CD4-positive, alpha-beta memory T cell (primary cell): ENCODE data around the gene ZBTB11. TPM values are rescaled to one million over a fixed set of nuclear protein-coding genes. Genes with fewer than 3 reads are reported as not detected.
"Not testable (repeated sequence)": the region's sequence is repeated elsewhere in the genome, so short reads cannot be mapped to it uniquely, and the experiment has no call there.

ENCODE experiments used
- CTCF ChIA-PET: fragments of 350-600 bp; sonication (Branson Sonifier 250); formaldehyde crosslinking; loops from one replicate; lab custom pipeline; 2021; ENCODE audit warnings: inconsistent platforms; ENCODE audit not compliant: partially characterized antibody; lab: Charles Lee
- POLR2A ChIA-PET: fragments of 350-600 bp; sonication (Branson Sonifier 250); formaldehyde crosslinking; loops from one replicate; lab custom pipeline; 2021; ENCODE audit not compliant: partially characterized antibody; lab: Charles Lee
- DNase-seq, 5 donors: peaks; one replicate each; pipeline versions ENCODE4 v3.0.0 to v3.0.0-alpha.2; 2020 to 2022; ENCODE audit warnings: mixed read lengths in 1 of 5
- H3K27ac ChIP-seq: one replicate; pipeline ENCODE4 v1.7.0; 2013; ENCODE audit warnings: low read depth, low read length
- H3K27me3 ChIP-seq: 2 replicates; pipeline ENCODE4 v1.7.0; 2013; ENCODE audit warnings: mild to moderate bottlenecking, low read length, moderate library complexity; ENCODE audit not compliant: insufficient read depth
- H3K36me3 ChIP-seq: 2 replicates; pipeline ENCODE4 v1.7.0; 2013; ENCODE audit warnings: mild to moderate bottlenecking, low read length, moderate library complexity; ENCODE audit not compliant: insufficient read depth
- H3K4me1 ChIP-seq: 2 replicates; pipeline ENCODE4 v1.7.0; 2013; ENCODE audit warnings: mild to moderate bottlenecking, low read length, moderate library complexity; ENCODE audit not compliant: insufficient read depth
- H3K4me3 ChIP-seq, 2 donors: one replicate each; pipeline ENCODE4 v1.7.0; 2013; ENCODE audit warnings: low read length in 2 of 2, mild to moderate bottlenecking in 1 of 2
- H3K9me3 ChIP-seq, 2 donors: one replicate each; pipeline ENCODE4 v1.7.0; 2013; ENCODE audit warnings: low read length in 2 of 2, control low read depth in 1 of 2; ENCODE audit not compliant: control insufficient read depth in 1 of 2
- H3K27ac Mint-ChIP-seq, 7 donors: one replicate each; pipeline ENCODE4 v1.8.0; 2020 to 2021; ENCODE audit warnings: mixed read lengths in 7 of 7, mild to moderate bottlenecking in 6 of 7, inconsistent platforms in 3 of 7, moderate library complexity in 3 of 7
- H3K27me3 Mint-ChIP-seq, 2 donors: one replicate each; pipeline ENCODE4 v1.8.0; 2020 to 2021; ENCODE audit warnings: mixed read lengths in 2 of 2
- H3K36me3 Mint-ChIP-seq, 2 donors: one replicate each; pipeline ENCODE4 v1.8.0; 2020 to 2021; ENCODE audit warnings: mixed read lengths in 2 of 2, inconsistent platforms in 1 of 2, mild to moderate bottlenecking in 1 of 2
- H3K4me1 Mint-ChIP-seq, 4 donors: one replicate each; pipeline ENCODE4 v1.8.0; 2020 to 2021; ENCODE audit warnings: mixed read lengths in 4 of 4, mild to moderate bottlenecking in 1 of 4
- H3K4me3 Mint-ChIP-seq, 8 donors: one replicate each; pipeline ENCODE4 v1.8.0; 2020 to 2021; ENCODE audit warnings: mixed read lengths in 8 of 8, mild to moderate bottlenecking in 7 of 8, moderate library complexity in 6 of 8, inconsistent platforms in 3 of 8
- H3K9me3 Mint-ChIP-seq, 8 donors: one replicate each; pipeline ENCODE4 v1.8.0; 2020 to 2021; ENCODE audit warnings: mixed read lengths in 8 of 8, mild to moderate bottlenecking in 5 of 8, inconsistent platforms in 3 of 8, moderate library complexity in 1 of 8
- intact Hi-C: fragments of 100-400 bp; cut with micrococcal nuclease; formaldehyde crosslinking; loops from one replicate; pipeline ENCODE4 v1.15.1; 2023
- polyA plus RNA-seq, 2 donors: library from polyadenylated mRNA; unstranded; fragments of 300-500 nt; fragmentation: Illumina TruSeq; gene quantifications; one replicate each; pipeline ENCODE4 v1.2.3, GENCODE V29; 2021
- total RNA-seq, 2 experiments: library from RNA; stranded (reverse); gene quantifications; one replicate each; pipeline ENCODE4 v1.2.3, GENCODE V29; 2021

Gene ZBTB11
- total and polyA plus RNA-seq, 4 experiments from 2014 or later: 8.9 to 50.8 (median 31.3) TPM

GRCh38 chr3:101689286-101689685 is 12.4 kb upstream of the ZBTB11 start:
- intact Hi-C loops: no loop called here
- no peaks in the 10 kb centered on the region for H3K27me3 ChIP-seq
- Mint-ChIP-seq H3K4me3 (peak overlapping the region in 3 of 8 donors; percentile 1 to 59 (median 57)), H3K9me3 (no peaks in the 10 kb centered on the region), H3K27ac (peak overlapping the region in 3 of 7 donors; percentile 14 to 57 (median 46)), H3K27me3 (no peaks in the 10 kb centered on the region), H3K36me3 (peaks cover 14 to 24% of the 10 kb centered on the region in 2 donors), H3K4me1 (peaks cover 20 to 41% (median 31%) of the 10 kb centered on the region in 4 donors)
- CTCF ChIA-PET: no interaction called here
- DNase-seq: no peak
- H3K9me3 ChIP-seq: no peaks in the 10 kb centered on the region
- peaks cover 12% of the 10 kb centered on the region for H3K36me3 ChIP-seq
- H3K4me3 ChIP-seq: no peak overlapping the region
- H3K4me1 ChIP-seq: peaks cover 27% of the 10 kb centered on the region
- no peak overlapping the region for H3K27ac ChIP-seq
- POLR2A ChIA-PET: interaction anchor here (1.0 to 5.7 kb wide), 2 partner anchors 12 to 13 kb away, joined by 4 to 140 read pairs; partner anchors contain the start of gene ZBTB11

DNA sequence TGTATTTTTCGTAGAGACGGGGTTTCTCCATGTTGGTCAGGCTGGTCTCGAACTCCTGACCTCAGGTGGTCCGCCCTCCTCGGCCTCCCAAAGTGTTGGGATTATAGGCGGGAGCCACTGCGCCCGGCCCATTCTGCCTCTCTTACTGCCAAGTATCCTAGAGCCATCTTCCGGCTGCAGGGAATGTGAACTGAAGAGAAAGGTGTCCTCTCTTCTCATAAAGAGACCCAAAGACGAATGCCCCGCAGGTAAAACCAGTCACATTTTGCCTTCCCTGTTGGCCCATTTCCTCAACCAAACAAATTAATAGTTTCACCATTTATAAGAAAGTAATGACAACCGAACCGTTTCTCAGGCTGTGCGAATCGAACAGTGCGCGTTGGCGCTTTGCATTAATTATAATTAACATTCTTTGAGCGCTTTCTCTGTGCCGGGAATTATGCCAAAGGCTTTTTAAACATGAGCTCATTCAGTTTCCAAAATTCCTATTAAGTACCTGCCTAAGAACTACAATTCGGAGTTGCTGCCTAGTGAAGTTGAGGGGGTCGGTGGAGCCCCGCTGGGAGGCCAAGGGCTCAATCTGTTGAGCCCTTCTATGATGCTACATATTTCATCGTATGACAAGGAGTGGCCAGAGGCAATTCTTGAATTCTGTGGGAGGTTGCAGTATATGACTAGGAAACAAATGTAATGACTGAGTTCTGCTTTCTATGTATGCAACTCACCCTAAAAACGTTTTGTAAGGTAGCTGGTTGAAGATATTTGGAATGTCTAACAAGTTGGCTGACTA is 10.4 kb upstream of the ZBTB11 start:
- POLR2A ChIA-PET: interaction anchor here (1.0 to 5.7 kb wide), 11 partner anchors 11 to 538 kb away, joined by 4 to 140 read pairs (median 6); partner anchors contain the start of genes CEP97, NFKBIZ, PCNP and ZBTB11
- DNase-seq: no peak

DNA sequence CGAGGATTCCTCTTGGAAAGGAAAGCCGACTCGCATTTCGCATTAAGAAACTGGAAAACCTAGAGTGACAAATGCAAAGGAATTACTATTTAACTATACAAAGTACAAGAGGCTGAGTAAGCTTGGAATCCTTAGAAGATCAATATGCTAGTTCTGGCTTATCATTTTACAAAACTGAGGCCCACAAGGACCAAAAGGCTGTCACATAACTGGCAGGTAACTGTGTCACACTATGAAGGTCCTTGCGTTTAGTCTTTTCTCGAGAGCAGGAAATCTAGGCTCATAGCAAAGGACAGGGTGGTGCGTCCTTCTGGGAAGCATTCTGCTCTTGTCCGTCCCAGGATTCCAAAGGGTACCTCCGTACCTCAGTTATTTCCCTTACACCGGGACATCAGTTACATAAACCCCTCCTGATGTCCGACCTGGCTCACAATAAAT is 9.0 kb upstream of the ZBTB11 start:
- peaks cover 44% of the 10 kb centered on the region for H3K36me3 ChIP-seq
- H3K9me3 ChIP-seq: no peaks in the 10 kb centered on the region
- CTCF ChIA-PET: interaction anchor here (1.0 to 2.9 kb wide), 5 partner anchors 8 to 112 kb away, joined by 3 to 12 read pairs (median 9); partner anchors contain the start of genes PCNP and ZBTB11
- H3K27ac ChIP-seq: peak overlapping the region; percentile 90
- intact Hi-C loops: loop anchor here (1.0 to 2.0 kb wide), 5 partner anchors 9 to 163 kb away; partner anchors contain the start of genes CEP97, NFKBIZ, NXPE3 and PCNP
- POLR2A ChIA-PET: interaction anchor here (0.8 to 5.7 kb wide), 18 partner anchors 9 to 1425 kb away, joined by 3 to 140 read pairs (median 6); partner anchors contain the start of genes CEP97, NFKBIZ, NXPE3 and PCNP
- H3K27me3 ChIP-seq: no peaks in the 10 kb centered on the region
- Mint-ChIP-seq H3K27me3 (no peaks in the 10 kb centered on the region), H3K9me3 (no peaks in the 10 kb centered on the region), H3K36me3 (peaks cover 27 to 47% of the 10 kb centered on the region in 2 donors), H3K27ac (peak overlapping the region; percentile 98 to 100 (median 99)), H3K4me1 (peaks cover 20 to 53% (median 33%) of the 10 kb centered on the region in 4 donors), H3K4me3 (peak overlapping the region; percentile 99 to 100 (median 100))
- no peak for DNase-seq
- peaks cover 42% of the 10 kb centered on the region for H3K4me1 ChIP-seq
- peak overlapping the region; percentile 73 to 97 for H3K4me3 ChIP-seq

More for the DNA sequence above, 10.4 kb upstream of the ZBTB11 start:
- Mint-ChIP-seq H3K9me3 (no peaks in the 10 kb centered on the region), H3K4me1 (peaks cover 20 to 45% (median 32%) of the 10 kb centered on the region in 4 donors), H3K27ac (peak overlapping the region; percentile 98 to 100 (median 99)), H3K27me3 (no peaks in the 10 kb centered on the region), H3K36me3 (peaks cover 18 to 32% of the 10 kb centered on the region in 2 donors), H3K4me3 (peak overlapping the region; percentile 99 to 100 (median 100))
- Histone ChIP-seq H3K9me3 (no peaks in the 10 kb centered on the region), H3K4me3 (peak overlapping the region; percentile 73 to 97), H3K27ac (peak overlapping the region; percentile 90), H3K36me3 (peaks cover 30% of the 10 kb centered on the region), H3K4me1 (peaks cover 44% of the 10 kb centered on the region), H3K27me3 (no peaks in the 10 kb centered on the region)
- CTCF ChIA-PET: interaction anchor here (0.9 to 2.9 kb wide), 6 partner anchors 9 to 164 kb away, joined by 3 to 12 read pairs (median 5); partner anchors contain the start of genes CEP97, PCNP and ZBTB11
- intact Hi-C loops: loop anchor here (2.0 kb wide), 2 partner anchors 91 to 161 kb away; partner anchors contain the start of genes NFKBIZ and NXPE3

DNA sequence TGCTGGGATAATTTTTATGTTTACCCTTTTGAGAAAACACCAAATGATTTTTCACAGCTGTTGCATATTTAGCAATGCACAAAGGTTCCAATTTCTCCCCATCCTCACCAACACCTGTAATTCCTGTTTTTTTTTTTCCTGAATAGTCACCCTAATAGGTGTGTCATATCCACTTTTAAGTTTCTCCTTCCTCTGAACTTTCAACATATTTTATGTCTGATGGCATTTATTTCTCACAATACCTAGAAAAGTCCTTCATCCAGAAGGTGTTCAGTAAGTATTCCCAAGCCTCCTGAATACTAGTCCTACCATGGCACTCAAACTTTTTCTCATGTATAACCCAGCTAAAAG is 8.1 kb upstream of the ZBTB11 start:
- H3K36me3 ChIP-seq: peaks cover 52% of the 10 kb centered on the region
- Mint-ChIP-seq H3K9me3 (no peaks in the 10 kb centered on the region), H3K27me3 (no peaks in the 10 kb centered on the region), H3K27ac (peak overlapping the region; percentile 92 to 100 (median 99)), H3K4me3 (peak overlapping the region; percentile 99 to 100 (median 100)), H3K4me1 (peaks cover 18 to 54% (median 34%) of the 10 kb centered on the region in 4 donors), H3K36me3 (peaks cover 34 to 55% of the 10 kb centered on the region in 2 donors)
- intact Hi-C loops: no loop called here
- no peak for DNase-seq
- no peaks in the 10 kb centered on the region for H3K9me3 ChIP-seq
- H3K27me3 ChIP-seq: no peaks in the 10 kb centered on the region
- ChIA-PET POLR2A (interaction anchor here (0.6 to 5.7 kb wide), 13 partner anchors 8 to 1424 kb away, joined by 3 to 140 read pairs (median 6); partner anchors contain the start of genes CEP97, NFKBIZ, NXPE3 and PCNP), CTCF (interaction anchor here (0.5 to 2.9 kb wide), 5 partner anchors 9 to 167 kb away, joined by 3 to 12 read pairs (median 5); partner anchors contain the start of genes CEP97 and PCNP)
- peaks cover 42% of the 10 kb centered on the region for H3K4me1 ChIP-seq
- peak overlapping the region; percentile 90 for H3K27ac ChIP-seq
- H3K4me3 ChIP-seq: peak overlapping the region; percentile 3 to 97

- Mint-ChIP-seq H3K36me3 (peaks cover 35 to 64% of the 10 kb centered on the region in 2 donors), H3K27ac (peak overlapping the region in 3 of 7 donors; percentile 16 to 80 (median 32)), H3K4me1 (peaks cover 15 to 56% (median 26%) of the 10 kb centered on the region in 4 donors), H3K9me3 (peaks cover 0 to 6% (median 0%) of the 10 kb centered on the region in 8 donors), H3K27me3 (peaks cover 0 to 2% of the 10 kb centered on the region in 2 donors), H3K4me3 (no peak overlapping the region)
- ChIA-PET POLR2A (interaction anchor here (0.6 to 3.8 kb wide), 3 partner anchors 44 to 98 kb away, joined by 3 to 11 read pairs (median 3); partner anchors contain the start of genes CEP97 and NXPE3), CTCF (interaction anchor here (1.1 kb wide), 1 partner anchor 13 kb away, joined by 3 read pairs; no protein-coding TSS in a partner anchor)
- Histone ChIP-seq H3K4me3 (no peak overlapping the region), H3K4me1 (peaks cover 45% of the 10 kb centered on the region), H3K27ac (no peak overlapping the region), H3K27me3 (no peaks in the 10 kb centered on the region), H3K9me3 (no peaks in the 10 kb centered on the region), H3K36me3 (peaks cover 52% of the 10 kb centered on the region)
- no peak for DNase-seq
- intact Hi-C loops: no loop called here
Observed at GRCh38 chr3:101680466-101680865, 3.5 kb upstream of the ZBTB11 start.

- peaks cover 36% of the 10 kb centered on the region for H3K36me3 ChIP-seq
- DNase-seq, H3K9me3 Mint-ChIP-seq, H3K4me3 ChIP-seq, H3K27me3 Mint-ChIP-seq, intact Hi-C loops, H3K4me3 Mint-ChIP-seq, H3K9me3 ChIP-seq, H3K27ac ChIP-seq, H3K27me3 ChIP-seq: not testable (repeated sequence)
- H3K36me3 Mint-ChIP-seq: peaks cover 25 to 62% of the 10 kb centered on the region in 2 donors
- H3K4me1 Mint-ChIP-seq: peaks cover 15 to 60% (median 31%) of the 10 kb centered on the region in 4 donors
- H3K4me1 ChIP-seq: peaks cover 44% of the 10 kb centered on the region
- ChIA-PET CTCF (interaction anchor here (2.0 kb wide), 1 partner anchor 7 kb away, joined by 10 read pairs; the partner anchor contains the start of gene RPL24), POLR2A (interaction anchor here (3.7 to 4.7 kb wide), 3 partner anchors 8 to 171 kb away, joined by 26 to 140 read pairs (median 28); partner anchors contain the start of genes NFKBIZ, NXPE3 and RPL24)
- H3K27ac Mint-ChIP-seq: peak overlapping the region in 1 of 7 donors; percentile 80
Observed at GRCh38 chr3:101678837-101679236, 1.9 kb upstream of the ZBTB11 start.
